ENCODE results near the gene GEMIN7.
A peak's percentile ranks its signal among the peaks of the same experiment; 100 is the strongest.

The GEMIN7 gene

DNA sequence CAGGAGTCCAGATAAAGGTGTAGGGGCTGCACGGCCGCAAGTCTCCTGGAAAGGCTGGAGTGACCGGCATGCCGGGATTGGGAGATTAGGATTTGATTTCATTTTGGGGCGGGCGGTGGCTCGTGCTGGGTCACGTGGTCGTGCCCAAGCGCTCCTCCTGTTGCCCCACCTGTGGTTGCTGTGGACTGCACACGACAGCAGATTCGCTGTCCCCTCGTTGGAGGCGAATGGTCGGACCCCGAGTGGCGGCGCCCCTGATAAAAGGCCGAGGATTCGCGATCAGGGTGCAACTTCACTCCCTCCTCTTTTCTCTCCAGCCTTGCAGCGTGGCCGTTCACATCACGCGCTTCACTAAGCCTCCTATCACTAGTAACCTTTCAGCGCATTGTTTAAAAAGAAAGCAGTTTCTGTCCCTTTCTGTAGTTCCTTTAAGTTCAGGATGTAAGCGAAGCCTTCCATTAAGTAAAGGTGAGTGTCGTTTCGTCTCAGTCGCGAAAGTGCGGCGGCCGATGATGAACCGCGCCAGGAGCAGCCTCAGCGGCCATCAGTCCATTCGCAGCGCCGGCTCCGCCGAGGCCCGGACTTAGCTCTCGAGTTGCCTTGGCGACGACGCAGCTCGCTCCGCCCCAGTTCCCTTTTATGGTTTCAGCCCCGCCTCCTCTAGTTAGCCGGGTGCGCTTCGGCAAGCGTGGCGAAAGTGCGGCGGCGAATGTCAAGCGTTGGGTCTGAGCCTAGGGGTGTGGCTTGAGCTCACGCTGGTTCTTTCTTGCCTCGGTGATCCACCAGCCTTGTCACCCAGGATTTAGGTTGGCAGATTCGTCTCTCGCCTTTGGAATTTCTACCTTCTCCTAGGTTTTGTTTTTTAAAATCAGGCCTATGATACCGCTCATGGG is 12.2 kb downstream of the GEMIN7 start:
- no peak for TF ChIP-seq ZFX (IDR thresholded peaks at IDR 0.05)
- TF ChIP-seq, protein P1, sequence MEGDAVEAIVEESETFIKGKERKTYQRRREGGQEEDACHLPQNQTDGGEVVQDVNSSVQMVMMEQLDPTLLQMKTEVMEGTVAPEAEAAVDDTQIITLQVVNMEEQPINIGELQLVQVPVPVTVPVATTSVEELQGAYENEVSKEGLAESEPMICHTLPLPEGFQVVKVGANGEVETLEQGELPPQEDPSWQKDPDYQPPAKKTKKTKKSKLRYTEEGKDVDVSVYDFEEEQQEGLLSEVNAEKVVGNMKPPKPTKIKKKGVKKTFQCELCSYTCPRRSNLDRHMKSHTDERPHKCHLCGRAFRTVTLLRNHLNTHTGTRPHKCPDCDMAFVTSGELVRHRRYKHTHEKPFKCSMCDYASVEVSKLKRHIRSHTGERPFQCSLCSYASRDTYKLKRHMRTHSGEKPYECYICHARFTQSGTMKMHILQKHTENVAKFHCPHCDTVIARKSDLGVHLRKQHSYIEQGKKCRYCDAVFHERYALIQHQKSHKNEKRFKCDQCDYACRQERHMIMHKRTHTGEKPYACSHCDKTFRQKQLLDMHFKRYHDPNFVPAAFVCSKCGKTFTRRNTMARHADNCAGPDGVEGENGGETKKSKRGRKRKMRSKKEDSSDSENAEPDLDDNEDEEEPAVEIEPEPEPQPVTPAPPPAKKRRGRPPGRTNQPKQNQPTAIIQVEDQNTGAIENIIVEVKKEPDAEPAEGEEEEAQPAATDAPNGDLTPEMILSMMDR (conservative IDR thresholded peaks at IDR 0.05) = no peak
- peak overlapping the region; percentile 83 for H3K27ac ChIP-seq

DNA sequence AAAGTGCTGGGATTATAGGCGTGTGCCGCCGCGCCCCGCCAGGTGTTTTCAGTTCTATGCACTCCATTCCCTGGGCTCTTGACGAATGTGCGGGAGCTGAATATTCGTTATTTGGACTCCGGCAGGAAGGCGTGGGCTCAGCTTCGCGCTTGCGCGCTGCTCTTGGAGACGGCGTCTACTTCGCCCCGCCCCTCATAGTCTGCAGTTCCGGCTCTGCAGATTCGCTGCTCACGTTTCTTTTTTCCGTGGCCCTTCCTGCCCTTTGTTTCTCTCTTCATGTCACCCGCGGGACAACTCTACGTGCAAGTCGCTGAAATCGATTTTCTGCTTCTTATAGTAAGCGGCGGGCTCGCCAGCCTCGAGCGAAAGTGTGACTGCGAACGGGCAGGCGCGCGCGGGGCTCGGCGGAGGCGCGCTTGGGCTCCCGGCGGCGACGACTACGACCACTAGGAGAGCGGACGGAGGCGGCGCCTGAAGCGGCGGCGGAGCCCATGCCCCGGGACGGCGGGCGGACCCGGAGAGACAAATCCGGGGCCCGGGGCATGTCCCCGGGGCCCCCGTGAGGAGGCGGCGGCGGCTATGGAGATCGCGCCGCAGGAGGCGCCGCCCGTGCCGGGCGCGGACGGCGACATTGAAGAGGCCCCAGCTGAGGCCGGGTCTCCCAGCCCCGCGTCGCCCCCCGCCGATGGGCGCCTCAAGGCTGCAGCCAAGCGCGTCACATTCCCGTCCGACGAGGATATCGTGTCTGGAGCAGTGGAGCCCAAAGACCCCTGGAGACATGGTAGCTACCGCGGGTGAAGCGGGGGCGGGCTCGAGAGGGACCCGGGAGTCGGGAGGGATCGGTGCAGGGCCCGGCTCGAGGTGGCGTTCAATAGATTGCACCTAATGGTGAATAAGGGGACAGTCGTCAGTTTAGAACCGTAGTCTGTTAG is 14.0 kb downstream of the GEMIN7 start, which contains the start of gene PPP1R37:
PPP1R37 (plus strand) TSS at position 433 of the 932 bp plus-strand sequence; CDS start at position 580, 147 bp downstream.
- TF ChIP-seq, protein P1 (conservative IDR thresholded peaks at IDR 0.05) = no peak
- peak; percentile 41; the same call in 1 of the 2 replicates for TF ChIP-seq ZFX (IDR thresholded peaks at IDR 0.05)
- H3K27ac ChIP-seq = peak within 1 kb of the TSS; percentile 83

DNA sequence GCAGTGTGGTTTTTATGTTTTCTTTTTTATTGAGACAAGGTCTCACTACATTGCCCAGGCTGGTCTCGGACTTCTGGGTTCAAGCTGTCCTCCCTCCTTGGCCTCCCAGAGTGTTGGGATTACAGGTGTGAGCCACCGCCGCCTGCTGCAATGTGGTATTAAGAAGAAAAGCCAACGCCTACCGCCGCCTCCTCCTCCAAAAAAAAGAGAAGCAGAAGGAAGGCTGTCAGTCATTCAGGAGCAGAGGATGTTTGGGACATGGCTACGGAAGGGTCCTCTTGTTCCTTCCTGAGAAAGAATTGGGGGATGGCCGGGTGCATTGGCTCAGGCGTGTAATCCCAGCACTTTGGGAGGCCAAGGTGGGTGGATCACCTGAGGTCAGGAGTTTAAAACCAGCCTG is 15.1 kb downstream of the GEMIN7 start:
- TF ChIP-seq, protein P1 (conservative IDR thresholded peaks at IDR 0.05) = no peak
- no peak for TF ChIP-seq ZFX (IDR thresholded peaks at IDR 0.05)
- peak overlapping the region; percentile 83 for H3K27ac ChIP-seq

DNA sequence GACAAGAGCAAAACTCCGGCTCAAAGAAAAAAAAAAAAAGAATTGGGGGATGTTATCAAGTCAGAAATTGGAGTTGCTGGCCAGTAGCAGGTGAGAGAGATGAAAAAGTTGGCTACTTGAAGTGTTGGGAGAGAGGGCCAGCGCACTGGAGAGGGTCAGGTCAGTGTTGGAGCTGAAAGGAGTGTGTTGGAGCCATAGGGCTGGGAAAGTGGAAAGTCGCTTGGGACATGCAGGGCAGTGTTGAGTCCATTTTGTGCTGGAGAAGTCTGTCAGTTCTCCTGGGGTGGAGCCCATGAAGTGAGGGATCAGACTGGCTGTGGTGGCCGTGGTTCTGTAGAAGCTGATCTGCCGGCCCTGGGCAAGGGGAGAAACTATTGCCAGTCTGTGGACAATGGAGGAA is 15.6 kb downstream of the GEMIN7 start:
- no peak overlapping the region for H3K27ac ChIP-seq
- TF ChIP-seq, protein P1 (conservative IDR thresholded peaks at IDR 0.05) = no peak
- TF ChIP-seq ZFX (IDR thresholded peaks at IDR 0.05) = no peak

DNA sequence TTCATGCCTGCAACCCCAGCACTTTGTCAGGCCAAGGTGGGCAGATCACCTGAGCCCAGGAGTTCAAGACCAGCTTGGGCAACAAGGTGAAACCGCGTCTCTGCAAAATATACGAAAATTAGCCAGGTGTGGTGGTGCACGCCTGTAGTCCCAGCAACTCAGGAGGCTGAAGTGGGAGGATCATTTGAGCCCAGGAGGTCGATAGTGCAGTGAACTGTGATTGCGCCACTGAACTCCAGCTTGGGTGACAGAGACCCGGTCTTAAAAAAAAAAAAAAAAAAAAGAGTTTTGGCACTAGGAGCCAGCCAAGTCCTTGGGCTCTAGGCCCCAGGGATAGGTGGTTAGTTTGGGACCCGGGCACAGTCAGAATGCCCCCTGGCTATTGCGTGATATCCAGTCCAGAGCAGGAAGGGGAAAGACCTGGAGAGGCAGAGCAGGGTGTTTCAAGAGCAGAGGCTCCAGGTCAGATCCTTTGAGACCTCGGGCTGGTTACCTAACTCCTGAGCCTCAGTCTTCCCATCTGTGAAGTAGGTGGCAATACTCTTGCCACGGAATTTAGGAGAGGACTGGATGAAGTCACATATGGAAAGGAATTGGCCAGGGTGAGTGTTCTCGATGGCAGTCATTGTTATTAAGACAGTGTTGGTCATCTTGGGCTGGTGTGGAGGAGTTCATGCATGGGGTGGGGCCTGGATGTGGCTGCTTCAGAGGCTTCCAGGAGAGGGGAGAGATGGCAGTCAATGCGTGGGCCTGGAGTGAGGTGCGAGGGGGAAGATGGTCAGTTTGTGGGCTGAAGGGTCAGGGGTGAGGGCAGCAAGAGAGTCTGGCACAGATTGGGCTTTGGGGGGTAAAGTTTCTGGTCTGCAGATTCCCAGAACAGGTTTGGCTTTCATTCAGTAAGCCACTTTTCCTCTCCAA is 16.7 kb downstream of the GEMIN7 start:
- H3K27ac ChIP-seq = no peak overlapping the region
- TF ChIP-seq, protein P1 (conservative IDR thresholded peaks at IDR 0.05) = no peak

DNA sequence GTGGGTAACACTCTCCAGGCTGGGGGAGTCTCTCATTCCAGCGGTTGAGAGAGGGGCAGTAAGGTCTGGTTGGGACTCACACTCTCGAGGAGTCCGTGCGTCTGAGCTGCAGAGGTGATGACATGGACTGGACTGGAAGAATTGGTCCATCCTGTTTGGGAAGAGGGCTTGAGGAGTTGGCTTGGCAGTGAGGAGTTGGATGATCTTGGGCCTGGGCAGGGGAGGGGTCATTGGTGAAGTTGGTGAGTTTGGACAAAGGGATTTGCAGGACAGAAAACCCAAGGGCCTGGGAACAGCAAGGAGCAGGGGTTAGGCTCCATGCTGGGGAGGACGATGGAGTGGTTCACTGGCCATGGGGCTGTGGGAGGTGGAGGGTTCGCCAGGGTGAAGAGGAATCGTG is 17.6 kb downstream of the GEMIN7 start:
- TF ChIP-seq, protein P1 (conservative IDR thresholded peaks at IDR 0.05) = no peak
- no peak for TF ChIP-seq ZFX (IDR thresholded peaks at IDR 0.05)
- H3K27ac ChIP-seq = no peak overlapping the region
